ENCODE results near the gene MUS81.

The MUS81 gene

DNA sequence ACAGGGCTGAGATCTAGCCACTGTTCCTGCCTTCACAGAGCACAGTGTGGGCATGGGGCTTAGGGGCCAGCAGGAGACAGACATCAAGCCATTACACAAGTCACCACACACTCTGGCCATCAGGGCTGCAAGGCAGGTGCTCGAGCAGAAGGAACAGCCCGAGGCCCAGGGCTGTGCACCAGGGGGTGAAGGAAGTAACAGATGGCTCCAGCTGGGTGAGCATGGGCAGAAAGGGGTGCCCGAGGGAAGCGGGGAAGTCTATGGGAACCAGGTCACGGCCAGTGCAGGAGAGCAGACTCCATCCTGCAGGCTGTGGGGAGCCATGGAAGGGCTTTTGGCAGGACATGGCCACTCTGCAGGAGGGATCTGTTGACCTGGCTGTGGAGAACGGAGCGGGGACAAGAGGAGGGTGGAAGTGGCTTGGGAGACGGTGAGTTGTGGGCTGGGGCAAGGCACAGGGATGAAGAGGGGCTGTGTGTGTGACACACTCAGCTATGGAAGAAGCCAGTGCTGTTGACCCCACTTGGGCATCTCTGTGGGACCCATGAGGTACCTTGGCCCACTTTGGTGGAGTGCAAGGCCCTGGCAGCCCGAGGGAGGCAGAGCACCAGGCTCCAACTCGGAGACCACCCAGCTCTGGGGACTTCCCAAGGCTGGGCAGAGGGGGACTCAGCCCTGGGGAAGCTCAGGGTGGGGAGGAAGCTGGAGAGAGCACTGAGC, 55.0 kb downstream of the MUS81 start:
- DNase-seq (ENCODE audit: insufficient read length, low spot score) = no peak
- FAIRE-seq = no peak
- TF ChIP-seq, protein P1, sequence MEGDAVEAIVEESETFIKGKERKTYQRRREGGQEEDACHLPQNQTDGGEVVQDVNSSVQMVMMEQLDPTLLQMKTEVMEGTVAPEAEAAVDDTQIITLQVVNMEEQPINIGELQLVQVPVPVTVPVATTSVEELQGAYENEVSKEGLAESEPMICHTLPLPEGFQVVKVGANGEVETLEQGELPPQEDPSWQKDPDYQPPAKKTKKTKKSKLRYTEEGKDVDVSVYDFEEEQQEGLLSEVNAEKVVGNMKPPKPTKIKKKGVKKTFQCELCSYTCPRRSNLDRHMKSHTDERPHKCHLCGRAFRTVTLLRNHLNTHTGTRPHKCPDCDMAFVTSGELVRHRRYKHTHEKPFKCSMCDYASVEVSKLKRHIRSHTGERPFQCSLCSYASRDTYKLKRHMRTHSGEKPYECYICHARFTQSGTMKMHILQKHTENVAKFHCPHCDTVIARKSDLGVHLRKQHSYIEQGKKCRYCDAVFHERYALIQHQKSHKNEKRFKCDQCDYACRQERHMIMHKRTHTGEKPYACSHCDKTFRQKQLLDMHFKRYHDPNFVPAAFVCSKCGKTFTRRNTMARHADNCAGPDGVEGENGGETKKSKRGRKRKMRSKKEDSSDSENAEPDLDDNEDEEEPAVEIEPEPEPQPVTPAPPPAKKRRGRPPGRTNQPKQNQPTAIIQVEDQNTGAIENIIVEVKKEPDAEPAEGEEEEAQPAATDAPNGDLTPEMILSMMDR (IDR thresholded peaks at IDR 0.05; ENCODE audit: insufficient read depth, missing control alignments) = no peak

DNA sequence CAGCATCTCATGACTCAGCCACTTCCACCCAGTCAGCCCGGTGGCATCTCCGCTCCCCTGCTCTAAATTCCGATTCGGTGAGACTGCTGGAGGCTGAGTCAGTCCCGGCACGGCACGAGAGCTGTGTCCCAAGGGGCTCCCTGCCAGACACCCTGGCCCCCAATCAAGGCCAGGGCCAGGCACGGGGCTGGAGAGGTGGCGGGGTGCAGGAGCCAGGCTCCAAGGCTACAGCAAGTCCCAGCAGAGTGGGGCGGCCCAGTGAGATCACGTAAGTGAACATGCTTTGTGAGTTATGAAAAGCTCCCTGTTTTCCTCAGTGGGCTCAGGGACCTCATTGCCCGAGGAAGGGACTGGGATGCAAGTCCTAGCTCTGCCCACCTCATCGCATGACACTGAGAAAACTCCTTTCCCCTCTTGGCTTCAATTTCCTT, 55.6 kb downstream of the MUS81 start:
- FAIRE-seq (no peak), DNase-seq (ENCODE audit: insufficient read length, low spot score) (no peak)

More for the DNA sequence above, 55.6 kb downstream of the MUS81 start:
- TF ChIP-seq, protein P1 (IDR thresholded peaks at IDR 0.05; ENCODE audit: insufficient read depth, missing control alignments) = no peak
